Measurements from ENCODE around the gene THUMPD2.

- TF ChIP-seq CTCF (IDR thresholded peaks at IDR 0.05) (no peak), POLR2A (IDR thresholded peaks at IDR 0.05) (no peak), POLR2AphosphoS5 (IDR thresholded peaks at IDR 0.05) (no peak), EP300 (IDR thresholded peaks at IDR 0.05) (no peak)
Measured at GRCh38 chr2:39686456-39686855, 92.6 kb downstream of the THUMPD2 start.

Measured in sigmoid colon (tissue), 4 donors.